Osteoblast (primary cell): Measurements from ENCODE around the gene PLXNA2. TPM values are rescaled to one million over a fixed set of nuclear protein-coding genes. Genes with fewer than 3 reads are reported as not detected.

Source experiments
- DNase-seq: peaks from one replicate; pipeline ENCODE4 v3.0.0; 2011; ENCODE audit warnings: low spot score, mixed read lengths; ENCODE audit not compliant: insufficient read length; ENCODE audit errors: missing footprints
- H2AFZ ChIP-seq: 2 replicates; pipeline ENCODE4 v1.6.0; 2011; ENCODE audit warnings: mild to moderate bottlenecking, low read length
- H3K27ac ChIP-seq: 2 replicates; pipeline ENCODE4 v1.5.1; 2011; ENCODE audit warnings: mild to moderate bottlenecking, low read depth, low read length, moderate library complexity
- H3K27me3 ChIP-seq: 2 replicates; pipeline ENCODE4 v1.6.0; 2012; ENCODE audit warnings: mild to moderate bottlenecking, control low read depth, inconsistent platforms, low read length, moderate library complexity; ENCODE audit not compliant: insufficient read depth
- H3K36me3 ChIP-seq: 2 replicates; pipeline ENCODE4 v1.5.1; 2011; ENCODE audit warnings: mild to moderate bottlenecking, low read length, control low read depth, moderate library complexity; ENCODE audit not compliant: insufficient read depth
- H3K4me1 ChIP-seq: 2 replicates; pipeline ENCODE4 v1.5.1; 2011; ENCODE audit warnings: mild to moderate bottlenecking, low read length, control low read depth, moderate library complexity; ENCODE audit not compliant: insufficient read depth
- H3K4me2 ChIP-seq: 2 replicates; pipeline ENCODE4 v1.6.0; 2011; ENCODE audit warnings: mild to moderate bottlenecking, low read length; ENCODE audit not compliant: insufficient read depth
- H3K4me3 ChIP-seq: fragments of 200-600 bp; sonication (generic); 3 replicates; pipeline ENCODE4 v1.5.1; 2012; ENCODE audit warnings: mild to moderate bottlenecking, low read length, inconsistent platforms; ENCODE audit not compliant: insufficient read depth
- H3K79me2 ChIP-seq: 2 replicates; pipeline ENCODE4 v1.6.0; 2012; ENCODE audit warnings: mild to moderate bottlenecking, low read length, control low read depth, inconsistent platforms; ENCODE audit not compliant: insufficient read depth
- H3K9me3 ChIP-seq: 2 replicates; pipeline ENCODE4 v1.5.1; 2011; ENCODE audit warnings: low read depth, low read length, control low read depth
- H4K20me1 ChIP-seq: 2 replicates; pipeline ENCODE4 v1.6.0; 2012; ENCODE audit warnings: mild to moderate bottlenecking, low read length, control low read depth; ENCODE audit not compliant: insufficient read depth
- total RNA-seq: library from RNA; depleted of rRNA; stranded (reverse); fragments of >200 nt; gene quantifications from 2 replicates; pipeline ENCODE4 v1.2.3, GENCODE V29; 2012
- TF ChIP-seq, protein P1 (sequence below): IDR thresholded peaks from 2 replicates; pipeline ENCODE4 v1.5.1; 2011; ENCODE audit warnings: mild to moderate bottlenecking, low read depth, low read length, moderate library complexity; ENCODE audit errors: extremely low read depth

Gene PLXNA2
- total RNA-seq, 1 donor, result 3.3 TPM

DNA sequence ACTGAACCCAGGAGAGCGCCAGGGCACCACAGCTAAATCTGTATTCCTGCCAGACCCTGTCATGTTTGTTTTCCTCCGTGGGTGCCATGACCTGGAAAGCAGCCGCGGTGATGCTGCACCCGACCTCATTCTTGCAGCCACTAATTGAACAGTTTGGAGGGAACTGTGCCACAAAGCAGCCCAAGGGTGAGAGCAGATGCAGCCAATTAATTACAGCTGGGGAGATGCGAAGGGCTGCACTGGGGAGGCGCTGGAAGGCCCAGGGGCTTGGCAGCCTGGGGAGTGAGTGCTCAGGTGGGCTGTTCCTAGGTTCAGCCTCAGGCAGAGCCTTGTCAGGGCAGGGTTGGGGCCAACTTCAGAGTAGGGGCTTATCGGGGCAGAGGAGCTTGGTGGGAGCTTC, 174.9 kb downstream of the PLXNA2 start:
- Histone ChIP-seq H3K27me3 (no peaks in the 10 kb centered on the region), H2AFZ (no peak overlapping the region), H3K36me3 (no peaks in the 10 kb centered on the region), H3K4me1 (no peaks in the 10 kb centered on the region), H3K9me3 (no peaks in the 10 kb centered on the region), H3K4me2 (no peak overlapping the region), H3K79me2 (no peaks in the 10 kb centered on the region), H3K27ac (no peak overlapping the region), H4K20me1 (no peaks in the 10 kb centered on the region), H3K4me3 (no peak overlapping the region)
- no peak for DNase-seq
- TF ChIP-seq, protein P1, sequence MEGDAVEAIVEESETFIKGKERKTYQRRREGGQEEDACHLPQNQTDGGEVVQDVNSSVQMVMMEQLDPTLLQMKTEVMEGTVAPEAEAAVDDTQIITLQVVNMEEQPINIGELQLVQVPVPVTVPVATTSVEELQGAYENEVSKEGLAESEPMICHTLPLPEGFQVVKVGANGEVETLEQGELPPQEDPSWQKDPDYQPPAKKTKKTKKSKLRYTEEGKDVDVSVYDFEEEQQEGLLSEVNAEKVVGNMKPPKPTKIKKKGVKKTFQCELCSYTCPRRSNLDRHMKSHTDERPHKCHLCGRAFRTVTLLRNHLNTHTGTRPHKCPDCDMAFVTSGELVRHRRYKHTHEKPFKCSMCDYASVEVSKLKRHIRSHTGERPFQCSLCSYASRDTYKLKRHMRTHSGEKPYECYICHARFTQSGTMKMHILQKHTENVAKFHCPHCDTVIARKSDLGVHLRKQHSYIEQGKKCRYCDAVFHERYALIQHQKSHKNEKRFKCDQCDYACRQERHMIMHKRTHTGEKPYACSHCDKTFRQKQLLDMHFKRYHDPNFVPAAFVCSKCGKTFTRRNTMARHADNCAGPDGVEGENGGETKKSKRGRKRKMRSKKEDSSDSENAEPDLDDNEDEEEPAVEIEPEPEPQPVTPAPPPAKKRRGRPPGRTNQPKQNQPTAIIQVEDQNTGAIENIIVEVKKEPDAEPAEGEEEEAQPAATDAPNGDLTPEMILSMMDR, result no peak

DNA sequence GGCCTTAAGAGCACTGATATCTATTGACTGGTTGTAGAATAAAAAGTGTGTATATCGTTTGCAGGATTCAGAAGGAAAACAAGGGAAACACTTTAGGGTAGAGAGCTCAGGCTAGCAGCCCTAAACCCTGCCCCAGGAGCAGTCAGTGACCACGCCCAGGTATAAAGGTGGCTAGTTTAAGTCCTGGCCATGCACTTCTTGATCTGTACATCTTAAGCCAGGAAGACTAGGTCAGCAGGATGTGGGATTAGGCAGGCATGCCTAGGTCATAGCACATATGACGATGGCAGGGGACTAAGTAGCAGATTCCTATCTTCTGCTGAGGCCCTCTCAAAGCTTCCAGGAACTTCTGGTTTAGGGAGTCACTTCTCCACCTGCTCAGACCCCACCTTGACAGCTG, 175.3 kb downstream of the PLXNA2 start:
- Histone ChIP-seq H3K4me1 (no peaks in the 10 kb centered on the region), H3K9me3 (no peaks in the 10 kb centered on the region), H3K4me2 (no peak overlapping the region), H3K27ac (no peak overlapping the region), H3K36me3 (no peaks in the 10 kb centered on the region), H3K27me3 (no peaks in the 10 kb centered on the region), H3K79me2 (no peaks in the 10 kb centered on the region), H3K4me3 (no peak overlapping the region), H4K20me1 (no peaks in the 10 kb centered on the region), H2AFZ (no peak overlapping the region)
- no peak for DNase-seq
- TF ChIP-seq, protein P1, result no peak

GRCh38 chr1:208068407-208068806, 175.8 kb downstream of the PLXNA2 start:
- DNase-seq, result no peak
- H3K4me1 ChIP-seq, result no peaks in the 10 kb centered on the region
- H3K4me3 ChIP-seq, result no peak overlapping the region
- no peaks in the 10 kb centered on the region for H3K79me2 ChIP-seq
- H3K27ac ChIP-seq, result no peak overlapping the region
- H3K36me3 ChIP-seq, result no peaks in the 10 kb centered on the region
- no peaks in the 10 kb centered on the region for H4K20me1 ChIP-seq
- no peak overlapping the region for H2AFZ ChIP-seq
- no peaks in the 10 kb centered on the region for H3K27me3 ChIP-seq
- H3K9me3 ChIP-seq, result no peaks in the 10 kb centered on the region
- TF ChIP-seq, protein P1, result no peak
- H3K4me2 ChIP-seq, result no peak overlapping the region

GRCh38 chr1:208066583-208066982, 177.6 kb downstream of the PLXNA2 start:
- H3K36me3 ChIP-seq, result no peaks in the 10 kb centered on the region
- no peaks in the 10 kb centered on the region for H3K27me3 ChIP-seq
- no peak overlapping the region for H2AFZ ChIP-seq
- no peaks in the 10 kb centered on the region for H3K4me1 ChIP-seq
- H3K9me3 ChIP-seq, result no peaks in the 10 kb centered on the region
- no peak overlapping the region for H3K4me2 ChIP-seq
- H3K27ac ChIP-seq, result no peak overlapping the region
- TF ChIP-seq, protein P1, result no peak
- H3K4me3 ChIP-seq, result no peak overlapping the region
- no peaks in the 10 kb centered on the region for H3K79me2 ChIP-seq
- no peak for DNase-seq
- no peaks in the 10 kb centered on the region for H4K20me1 ChIP-seq
